Suppressor macrophage treated with lipopolysaccharide for 4 hours (primary cell): ENCODE data around the gene SLC4A7.
"Not testable (repeated sequence)": the region's sequence is repeated elsewhere in the genome, so short reads cannot be mapped to it uniquely, and the experiment has no call there.

Experiments used
- DNase-seq: peaks from one replicate; pipeline ENCODE4 v3.0.0-alpha.2; 2020

Gene SLC4A7

GRCh38 chr3:27486336-27486735 is 2.2 kb upstream of the SLC4A7 start:
- no peak for DNase-seq

GRCh38 chr3:27485866-27486265 is 1.7 kb upstream of the SLC4A7 start:
- no peak for DNase-seq

DNA sequence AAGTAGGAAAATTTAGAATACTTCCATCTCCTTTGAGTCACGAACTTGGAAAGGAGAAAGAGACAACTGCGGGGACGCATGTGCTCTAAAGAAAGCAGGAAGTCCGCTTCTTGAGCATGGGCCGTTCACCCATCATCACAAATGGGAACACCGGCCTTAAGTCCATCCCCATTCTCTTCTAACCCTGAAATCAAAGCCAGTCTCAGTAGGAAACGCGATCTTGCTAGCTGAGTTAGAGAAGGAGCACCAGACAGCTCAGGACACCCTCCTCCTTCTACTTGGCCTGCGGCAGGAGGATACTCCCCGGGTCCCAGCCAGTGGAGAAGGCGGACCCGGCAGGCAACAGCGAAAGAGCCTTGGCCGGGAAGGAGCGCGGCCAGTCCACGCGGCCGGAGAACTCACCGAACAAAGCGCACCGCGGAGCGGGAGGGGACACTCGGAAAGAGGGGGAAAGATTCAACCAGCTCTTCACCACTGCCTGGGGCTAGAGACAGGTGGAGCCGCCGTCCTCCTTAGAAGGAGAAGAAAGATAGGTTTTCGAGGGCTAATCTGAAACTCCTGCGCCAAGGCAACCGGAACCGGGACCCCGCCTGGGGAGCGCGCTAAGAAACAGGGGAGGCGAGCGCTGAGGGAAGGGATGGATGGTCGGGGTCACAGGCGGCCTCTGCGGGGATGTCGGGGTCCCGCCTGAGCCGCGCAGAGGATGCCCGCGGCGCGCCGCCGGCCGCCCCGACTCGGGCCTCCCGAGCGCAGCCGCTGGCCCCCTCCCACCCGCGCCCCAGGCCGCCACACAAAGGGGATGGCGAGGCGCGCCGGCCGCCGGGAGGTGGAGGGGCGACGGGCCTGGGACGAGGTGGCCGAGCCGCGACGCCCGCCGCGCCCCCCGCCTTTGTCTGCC is 818 bp downstream of the SLC4A7 start:
- DNase-seq: peak; percentile 65

DNA sequence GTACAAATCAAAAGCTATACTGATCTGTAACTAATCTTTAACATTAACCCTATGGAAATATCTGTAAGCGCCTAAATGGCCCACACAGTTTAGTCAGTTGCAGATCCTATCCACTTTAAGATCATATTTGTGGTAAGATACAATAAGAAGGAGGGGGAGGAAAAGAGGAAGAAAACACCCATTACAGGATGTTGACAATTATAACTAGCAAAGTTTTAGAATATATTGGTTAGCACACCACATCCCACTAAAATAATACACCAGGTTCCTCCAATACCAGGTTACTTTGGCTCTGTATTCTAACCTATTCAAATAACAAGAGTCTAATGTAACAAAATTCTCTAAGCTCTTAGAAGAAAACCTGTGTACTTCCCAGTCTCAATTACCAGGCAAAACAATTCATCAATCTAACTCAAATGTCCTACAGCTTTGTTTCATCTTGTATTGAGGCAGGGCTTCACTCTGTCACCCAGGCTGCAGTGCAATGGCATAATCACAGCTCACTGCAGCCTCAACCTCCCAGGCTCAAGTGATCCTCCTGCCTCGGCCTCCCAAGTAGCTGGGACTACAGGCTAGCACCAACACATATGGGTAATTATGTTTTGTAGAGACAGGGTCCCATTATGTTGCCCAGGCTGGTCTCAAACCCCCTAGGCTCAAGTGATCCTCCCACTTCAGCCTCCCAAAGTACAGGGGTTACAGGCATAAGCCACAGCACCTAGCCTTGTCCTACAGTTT is 4.2 kb downstream of the SLC4A7 start:
- DNase-seq: no peak

GRCh38 chr3:27471923-27472550 is 12.1 kb downstream of the SLC4A7 start:
- DNase-seq: no peak

GRCh38 chr3:27468283-27468886 is 15.8 kb downstream of the SLC4A7 start:
- DNase-seq: no peak

- peak; percentile 53 for DNase-seq
These were observed 16.6 kb downstream of the SLC4A7 start for GRCh38 chr3:27467545-27467944.

GRCh38 chr3:27464646-27465045 is 19.5 kb downstream of the SLC4A7 start:
- DNase-seq: no peak

GRCh38 chr3:27462228-27462627 is 22.0 kb downstream of the SLC4A7 start:
- DNase-seq: no peak

GRCh38 chr3:27458929-27459328 is 25.3 kb downstream of the SLC4A7 start:
- peak; percentile 5 for DNase-seq

DNA sequence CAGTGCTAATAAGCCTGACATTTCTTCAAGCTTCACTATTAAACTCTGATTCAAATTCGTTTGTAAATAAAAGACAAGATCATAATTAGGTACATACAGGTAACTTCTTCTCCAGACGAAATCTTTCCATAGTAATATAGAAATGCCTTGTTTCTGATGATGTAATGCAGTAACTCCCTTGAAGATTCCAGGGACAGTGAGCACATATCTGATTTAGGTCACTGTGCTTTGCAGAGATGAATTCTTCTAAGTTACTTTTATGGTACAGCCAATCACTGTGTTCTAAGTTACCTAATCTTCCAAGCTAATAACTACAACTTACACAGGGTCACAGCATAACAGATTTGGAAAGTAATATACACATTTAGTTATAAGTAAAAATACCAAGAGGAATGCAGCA is 27.6 kb downstream of the SLC4A7 start:
- DNase-seq: no peak

- peak; percentile 65 for DNase-seq
These were observed 29.3 kb downstream of the SLC4A7 start for GRCh38 chr3:27454914-27455313.

DNA sequence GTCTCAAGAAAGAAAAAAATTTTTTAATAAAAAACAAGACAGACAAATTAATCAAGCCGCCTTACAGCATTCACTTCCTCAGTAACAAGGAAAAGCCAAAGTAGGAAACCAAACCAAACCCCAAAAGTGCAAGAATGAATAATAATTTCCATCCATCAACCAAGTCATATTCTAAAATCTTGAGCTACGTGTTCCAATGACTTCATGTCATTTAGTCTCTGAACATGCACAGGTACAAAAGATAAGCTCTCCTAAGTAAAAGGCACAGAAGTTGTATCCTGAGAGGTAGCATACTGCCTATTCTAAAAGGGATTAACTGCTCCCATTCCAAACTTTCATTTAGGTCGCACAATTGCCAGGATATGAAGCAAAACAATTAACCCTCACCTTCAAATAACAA is 29.7 kb downstream of the SLC4A7 start:
- DNase-seq: no peak

DNA sequence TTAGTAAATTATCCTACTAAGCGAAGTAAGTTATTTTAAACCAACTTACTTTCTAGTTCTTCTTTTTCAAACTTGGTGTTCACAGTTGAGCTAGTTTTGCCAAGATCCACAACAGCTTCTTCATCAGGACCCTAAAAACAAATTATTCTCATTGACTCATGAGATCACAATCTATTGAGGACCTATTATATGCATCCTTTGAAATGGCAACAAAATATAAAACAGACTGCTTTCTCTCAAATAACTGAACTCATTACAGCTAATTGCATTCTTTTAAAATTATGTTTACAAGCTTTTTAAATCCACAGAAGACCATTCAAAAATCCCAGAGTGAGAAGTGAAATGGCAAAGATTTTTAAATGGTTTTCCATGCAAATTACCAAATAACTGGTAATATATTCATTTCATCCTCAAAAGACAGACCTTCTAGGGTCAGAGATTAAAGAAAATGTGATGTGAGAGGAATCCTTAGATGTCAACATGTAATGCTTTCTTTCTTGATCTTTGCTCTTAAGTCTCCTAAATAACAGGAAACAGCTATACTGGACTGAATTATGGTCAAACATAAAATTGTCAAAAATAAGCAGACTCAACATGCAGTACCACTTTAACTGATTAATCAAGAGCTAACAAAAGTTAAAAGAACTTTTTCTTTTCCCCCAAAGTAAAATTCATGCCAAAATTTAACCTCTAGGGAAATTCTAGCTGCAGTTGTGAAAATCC is 31.7 kb downstream of the SLC4A7 start:
- no peak for DNase-seq

DNA sequence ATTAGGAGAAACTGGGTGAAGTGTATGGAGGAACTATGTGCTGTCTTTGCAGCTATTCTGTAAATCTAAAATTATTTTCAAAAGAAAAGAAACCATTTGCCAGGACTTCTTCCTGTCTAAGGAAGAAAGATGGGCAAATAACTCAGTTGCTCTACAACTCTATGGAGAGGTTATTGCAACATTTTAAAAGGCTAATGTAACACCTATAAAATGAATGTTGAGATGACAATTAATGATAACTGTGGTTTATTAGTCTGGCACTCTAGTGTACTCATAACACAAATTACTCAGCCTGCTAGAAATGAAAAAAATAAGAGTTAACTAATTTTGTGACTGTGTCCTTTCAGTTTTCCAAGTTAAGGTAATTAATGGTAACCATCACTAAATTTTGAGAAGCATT is 32.3 kb downstream of the SLC4A7 start:
- DNase-seq: no peak

DNA sequence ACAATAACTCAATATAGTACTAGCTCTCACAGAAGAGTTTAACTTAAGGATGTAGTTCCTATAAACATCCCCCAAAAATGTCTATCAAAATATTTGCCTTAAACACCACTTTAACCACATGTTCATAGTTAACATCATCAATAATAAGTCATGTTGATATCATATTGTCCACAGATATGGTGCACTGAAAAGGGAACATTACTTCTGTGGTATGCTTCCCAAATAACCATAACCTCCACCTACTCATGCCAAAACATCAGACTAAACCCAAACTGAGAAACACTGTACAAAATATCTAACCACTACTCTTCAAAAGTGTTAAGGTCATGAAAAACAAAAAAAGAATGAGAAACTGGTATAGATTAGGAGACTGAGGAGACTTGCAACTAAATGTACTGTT is 32.9 kb downstream of the SLC4A7 start:
- DNase-seq: no peak

- no peak for DNase-seq
These were observed 34.5 kb downstream of the SLC4A7 start for GRCh38 chr3:27449530-27450150.

DNA sequence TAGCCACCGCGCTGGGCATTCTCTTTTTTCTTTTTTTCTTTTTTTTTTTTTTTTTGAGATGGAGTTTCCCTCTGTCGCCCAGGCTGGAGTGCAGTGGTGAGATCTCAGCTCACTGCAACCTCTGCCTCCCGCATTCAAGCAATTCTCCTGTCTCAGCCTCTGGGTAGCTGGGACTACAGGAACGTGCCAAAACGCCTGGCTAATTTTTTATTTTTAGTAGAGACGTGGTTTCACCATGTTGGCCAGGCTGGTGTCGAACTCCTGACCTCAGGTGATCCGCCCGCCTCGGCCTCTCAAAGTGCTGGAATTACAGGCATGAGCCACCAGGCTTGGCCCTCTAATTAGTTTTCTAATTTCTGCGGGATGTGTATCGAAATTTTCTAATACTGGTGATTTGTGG is 41.2 kb downstream of the SLC4A7 start:
- not testable (repeated sequence) for DNase-seq

DNA sequence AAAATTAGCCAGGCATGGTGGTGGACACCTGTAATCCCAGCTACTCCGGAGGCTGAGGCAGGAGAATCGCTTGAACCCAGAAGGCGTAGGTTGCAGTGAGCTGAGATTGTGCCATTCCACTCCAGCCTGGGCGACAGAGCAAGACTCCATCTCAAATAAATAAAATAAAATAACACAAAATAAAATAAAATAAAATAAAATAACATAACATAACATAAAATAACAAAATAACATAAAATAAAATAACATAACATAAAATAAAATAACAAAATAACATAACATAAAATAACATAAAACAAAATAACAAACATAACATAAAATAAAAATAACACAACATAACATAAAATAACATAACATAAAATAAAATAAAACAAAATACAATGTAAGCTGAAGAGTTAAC is 45.8 kb downstream of the SLC4A7 start:
- DNase-seq: not testable (repeated sequence)

GRCh38 chr3:27431116-27431515 is 53.1 kb downstream of the SLC4A7 start:
- no peak for DNase-seq

DNA sequence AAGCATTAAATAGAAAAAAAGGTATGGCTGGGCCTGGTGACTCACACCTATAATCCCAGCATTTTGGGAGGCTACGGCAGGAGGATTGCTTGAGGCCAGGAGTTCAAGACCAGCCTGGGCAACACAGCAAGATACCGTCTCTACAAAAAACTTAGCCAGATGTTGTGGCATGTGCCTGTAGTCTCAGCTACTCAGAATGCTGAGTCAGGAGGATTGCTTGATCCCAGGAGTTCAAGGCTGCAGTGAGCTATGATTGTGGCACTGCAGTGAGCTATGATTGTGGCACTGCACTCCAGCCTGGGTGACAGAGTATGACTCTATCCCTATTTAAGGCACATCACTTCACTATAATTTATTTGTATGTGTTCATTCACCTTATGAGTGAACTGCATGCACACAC is 54.3 kb downstream of the SLC4A7 start:
- no peak for DNase-seq

DNA sequence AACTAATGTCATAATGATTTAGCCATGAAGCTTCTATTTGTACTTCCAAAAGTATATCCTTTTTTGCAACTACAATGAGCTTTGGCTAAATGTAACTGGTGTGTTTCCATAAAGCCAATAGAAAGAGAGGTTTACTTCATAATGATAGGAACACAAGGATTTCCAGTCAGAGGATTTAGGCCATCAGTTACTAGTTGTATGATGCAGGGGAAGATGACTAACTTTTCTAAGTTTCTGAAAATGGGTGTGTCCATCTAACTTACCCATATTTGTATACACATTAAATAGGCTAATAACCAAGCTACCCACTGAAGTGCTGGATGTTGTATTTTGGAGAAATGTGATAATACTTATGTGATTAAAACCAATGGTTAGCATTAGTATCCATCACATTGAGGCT is 55.7 kb downstream of the SLC4A7 start:
- DNase-seq: no peak
